Hematopoietic multipotent progenitor cell (in vitro differentiated cells): ENCODE results near the gene ANKRD18A. TPM values are rescaled to one million over a fixed set of nuclear protein-coding genes. Genes with fewer than 3 reads are reported as not detected.

Source experiments
- DNase-seq, 3 donors: peaks; one replicate each; pipeline ENCODE4 v3.0.0-alpha.2; 2011 to 2015; ENCODE audit warnings: low read depth in 2 of 3, low spot score in 2 of 3
- total RNA-seq: library from RNA; depleted of rRNA; stranded (reverse); fragments of >200 nt; gene quantifications from one replicate; pipeline ENCODE4 v1.2.3, GENCODE V29; 2012

Gene ANKRD18A
- not detected for total RNA-seq

GRCh38 chr9:38620483-38621433 lies at the start of gene ANKRD18A:
ANKRD18A (minus strand) TSS chr9:38620596; CDS start chr9:38620285, 311 bp downstream.
- peak; percentile 53 to 62 (median 55) for DNase-seq

- DNase-seq = no peak
These were observed 48.5 kb upstream of the ANKRD18A start for GRCh38 chr9:38668791-38669466.

- DNase-seq = peak in 1 of 3 donors; percentile 16
These were observed 42.6 kb upstream of the ANKRD18A start for GRCh38 chr9:38662763-38663593.

GRCh38 chr9:38659538-38659937 lies 39.1 kb upstream of the ANKRD18A start:
- DNase-seq = no peak

- DNase-seq = no peak
These were observed 36.5 kb upstream of the ANKRD18A start for GRCh38 chr9:38656896-38657295.

- DNase-seq = no peak
These were observed 32.1 kb upstream of the ANKRD18A start for GRCh38 chr9:38652486-38652885.

GRCh38 chr9:38652044-38652443 lies 31.6 kb upstream of the ANKRD18A start:
- DNase-seq = no peak

GRCh38 chr9:38651400-38652042 lies 31.1 kb upstream of the ANKRD18A start:
- DNase-seq = no peak

- no peak for DNase-seq
These were observed 30.2 kb upstream of the ANKRD18A start for GRCh38 chr9:38650564-38650963.

- DNase-seq = no peak
These were observed 29.5 kb upstream of the ANKRD18A start for GRCh38 chr9:38649731-38650363.

GRCh38 chr9:38644601-38645000 lies 24.2 kb upstream of the ANKRD18A start:
- DNase-seq = no peak

GRCh38 chr9:38643815-38644173 lies 23.4 kb upstream of the ANKRD18A start:
- DNase-seq = no peak

GRCh38 chr9:38642951-38643814 lies 22.8 kb upstream of the ANKRD18A start:
- no peak for DNase-seq

GRCh38 chr9:38641985-38642864 lies 21.8 kb upstream of the ANKRD18A start:
- DNase-seq = peak in 1 of 3 donors; percentile 52

- DNase-seq = no peak
These were observed 20.7 kb upstream of the ANKRD18A start for GRCh38 chr9:38641142-38641541.

GRCh38 chr9:38639577-38639940 lies 19.2 kb upstream of the ANKRD18A start:
- DNase-seq = no peak

- no peak for DNase-seq
These were observed 18.6 kb upstream of the ANKRD18A start for GRCh38 chr9:38638881-38639576.

GRCh38 chr9:38634315-38634714 lies 13.9 kb upstream of the ANKRD18A start:
- no peak for DNase-seq
